HepG2 (cell line): ENCODE measurements around the gene ACSM2A. TPM values are rescaled to one million over a fixed set of nuclear protein-coding genes. Genes with fewer than 3 reads are reported as not detected.

ENCODE experiments used
- ATAC-seq: fragments of 200-7000 bp; cut with Tn5 transposase; 3 replicates; pipeline ENCODE4 v1.9.1; 2020; ENCODE audit warnings: mild to moderate bottlenecking, moderate library complexity
- BruUV-seq: library from RNA; stranded (reverse); fragments of 400-500 nt; replicated peaks from 2 replicates; lab custom pipeline; 2021; lab: Mats Ljungman, UMichigan
- CTCF ChIA-PET: fragments of 300-600 bp; formaldehyde crosslinking; extraction: SDS; loops from one replicate; lab custom pipeline; 2021; ENCODE audit warnings: low total read pairs, inconsistent platforms, low intra/inter-chr PET ratio; lab: Yijun Ruan, JAX
- POLR2A ChIA-PET: fragments of 350-600 bp; sonication (Branson Sonifier 250); formaldehyde crosslinking; loops from one replicate; lab custom pipeline; 2020; ENCODE audit warnings: antibody characterized with exemption, inconsistent platforms; lab: Yijun Ruan, JAX
- DNase-seq: peaks from one replicate; pipeline ENCODE4 v3.0.0-alpha.2; 2015; ENCODE audit warnings: low spot score
- FAIRE-seq: peaks from 3 replicates; lab custom pipeline; 2011; peaks lifted over from hg19 to GRCh38; lab: Jason Lieb, UNC
- H2AFZ ChIP-seq: one replicate; pipeline ENCODE4 v1.6.1; 2011; ENCODE audit warnings: low read length, inconsistent platforms
- H3K27ac ChIP-seq: fragments of 300-600 bp; 3 replicates; pipeline ENCODE4 v1.8.0; 2011; ENCODE audit warnings: mixed run types, mild to moderate bottlenecking, mixed read lengths, low read length, inconsistent platforms; ENCODE audit not compliant: insufficient read depth; ENCODE audit errors: extremely low read length
- H3K27me3 ChIP-seq, 2 experiments: fragments of 200-600 bp in 1 of 2; 2 replicates in 1 of 2; 3 replicates in 1 of 2; pipeline versions ENCODE4 v1.6.0 to v1.8.0; 2011; ENCODE audit warnings: low read length in 2 of 2, mild to moderate bottlenecking in 2 of 2, moderate library complexity in 2 of 2, inconsistent platforms in 1 of 2; ENCODE audit not compliant: insufficient read depth in 2 of 2, control insufficient read depth in 1 of 2
- H3K36me3 ChIP-seq, 2 experiments: fragments of 200-600 bp in 1 of 2; replicated peaks in 1 of 2; 2 replicates in 1 of 2; 3 replicates in 1 of 2; pipeline versions ENCODE4 v1.5.1 to v1.8.0; 2011; ENCODE audit warnings: low read length in 2 of 2, inconsistent platforms in 1 of 2; ENCODE audit not compliant: insufficient read depth in 2 of 2, control insufficient read depth in 1 of 2
- H3K4me1 ChIP-seq: 2 replicates; pipeline ENCODE4 v1.5.1; 2012; ENCODE audit warnings: low read length, inconsistent platforms; ENCODE audit not compliant: insufficient read depth
- H3K4me2 ChIP-seq: 2 replicates; pipeline ENCODE4 v1.6.0; 2011; ENCODE audit warnings: low read depth, low read length, inconsistent platforms
- H3K4me3 ChIP-seq, 3 experiments: fragments of 200-600 bp in 1 of 3; sonication (generic), shearing (Covaris generic) in 1 of 3; replicated peaks in 1 of 3; 2 replicates each; pipeline ENCODE4 v1.5.1; 2011 to 2016; ENCODE audit warnings: low read length in 3 of 3, inconsistent platforms in 2 of 3, low read depth in 2 of 3, mild to moderate bottlenecking in 2 of 3, control low read depth in 1 of 3, mixed read lengths in 1 of 3; ENCODE audit not compliant: insufficient read depth in 1 of 3
- H3K79me2 ChIP-seq: one replicate; pipeline ENCODE4 v1.6.1; 2011; ENCODE audit warnings: low read length, inconsistent platforms; ENCODE audit not compliant: insufficient read depth
- H3K9ac ChIP-seq: 2 replicates; pipeline ENCODE4 v1.6.0; 2011; ENCODE audit warnings: mild to moderate bottlenecking, low read depth, low read length, inconsistent platforms; ENCODE audit not compliant: insufficient read depth
- H3K9me3 ChIP-seq: 2 replicates; pipeline ENCODE4 v1.5.1; 2012; ENCODE audit warnings: mild to moderate bottlenecking, low read length
- H4K20me1 ChIP-seq: 2 replicates; pipeline ENCODE4 v1.6.0; 2011; ENCODE audit warnings: inconsistent platforms, mild to moderate bottlenecking, low read length, moderate library complexity; ENCODE audit not compliant: insufficient read depth
- ATRX ChIP-seq: sonication (generic); formaldehyde crosslinking; IDR thresholded peaks from 2 replicates; pipeline ENCODE4 v1.4.0; 2020; ENCODE audit warnings: missing genetic modification reagents, borderline replicate concordance
- CREB1 ChIP-seq, 2 experiments: fragments of 450-650 bp in 1 of 2; IDR thresholded peaks; 2 replicates each; pipeline ENCODE4 v1.6.1; 2016 to 2017; ENCODE audit warnings: control low read depth in 1 of 2, mild to moderate bottlenecking in 1 of 2, missing compliant biosample characterization in 1 of 2, missing genetic modification characterization in 1 of 2
- FOXC1 ChIP-seq: sonication (generic); formaldehyde crosslinking; IDR thresholded peaks from 2 replicates; pipeline ENCODE4 v1.8.0; 2022; ENCODE audit warnings: mild to moderate bottlenecking, missing genetic modification reagents, borderline replicate concordance
- HNRNPH1 ChIP-seq: fragments of 200-400 bp; formaldehyde crosslinking; optimal IDR thresholded peaks from 2 replicates; pipeline ENCODE3; 2017; ENCODE audit warnings: mild to moderate bottlenecking, low read depth, low read length
- MED1 ChIP-seq: sonication (generic); formaldehyde crosslinking; IDR thresholded peaks from 2 replicates; pipeline ENCODE4 v1.4.0; 2020; ENCODE audit warnings: missing genetic modification reagents
- MLLT10 ChIP-seq: sonication (generic); formaldehyde crosslinking; IDR thresholded peaks from 2 replicates; pipeline ENCODE4 v1.4.0; 2020; ENCODE audit warnings: missing genetic modification reagents
- NFE2 ChIP-seq: sonication (generic); formaldehyde crosslinking; IDR thresholded peaks from 2 replicates; pipeline ENCODE4 v1.4.0; 2020; ENCODE audit warnings: missing genetic modification reagents
- NR2C2 ChIP-seq: sonication (generic); formaldehyde crosslinking; IDR thresholded peaks from 2 replicates; pipeline ENCODE4 v1.4.0; 2020; ENCODE audit warnings: missing genetic modification reagents, mild to moderate bottlenecking, moderate library complexity, borderline replicate concordance
- NR2F6 ChIP-seq, 2 experiments: IDR thresholded peaks; 2 replicates each; pipeline ENCODE4 v1.6.1; 2016; ENCODE audit warnings: antibody characterized with exemption in 1 of 2, mild to moderate bottlenecking in 1 of 2
- PPARG ChIP-seq: conservative IDR thresholded peaks from 2 replicates; pipeline ENCODE4 v1.6.1; 2016; ENCODE audit warnings: missing biosample characterization, missing genetic modification reagents
- RARA ChIP-seq: IDR thresholded peaks from 2 replicates; pipeline ENCODE4 v1.6.1; 2016; ENCODE audit warnings: missing genetic modification reagents, missing compliant biosample characterization
- RCOR2 ChIP-seq: IDR thresholded peaks from 2 replicates; pipeline ENCODE4 v1.6.1; 2016; ENCODE audit warnings: missing biosample characterization, missing genetic modification reagents
- SMC3 ChIP-seq: IDR thresholded peaks from 2 replicates; pipeline ENCODE4 v1.6.1; 2011; ENCODE audit warnings: low read length, improper control_type of control experiment
- TEAD3 ChIP-seq: optimal IDR thresholded peaks from 2 replicates; pipeline ENCODE3; 2016; ENCODE audit warnings: borderline replicate concordance
- ZNF549 ChIP-seq: sonication (generic); formaldehyde crosslinking; IDR thresholded peaks from 2 replicates; pipeline ENCODE4 v1.5.0; 2020; ENCODE audit warnings: missing genetic modification reagents
- ZNF563 ChIP-seq: sonication (generic); formaldehyde crosslinking; IDR thresholded peaks from 2 replicates; pipeline ENCODE4 v1.8.0; 2022; ENCODE audit warnings: mild to moderate bottlenecking, moderate library complexity, missing genetic modification reagents
- ZNF629 ChIP-seq: sonication (generic); formaldehyde crosslinking; conservative IDR thresholded peaks from 2 replicates; pipeline ENCODE4 v1.5.0; 2020; ENCODE audit warnings: missing genetic modification reagents
- WGBS: methylation state at CpG from one replicate; pipeline ENCODE4 v1.1.6; 2017; ENCODE audit warnings: low lambda C conversion rate; 5-methylcytosine and 5-hydroxymethylcytosine counted together
- in situ Hi-C: cut with HindIII; loops from 2 replicates; pipeline ENCODE4 v1.10.0; 2017; ENCODE audit warnings: low pct_unique_long_range_greater_than_20kb; ENCODE audit not compliant: extremely low pct_ligation_motif_present
- intact Hi-C: fragments of 100-400 bp; cut with micrococcal nuclease; formaldehyde crosslinking; loops from one replicate; pipeline ENCODE4 v1.10.0; 2022; ENCODE audit not compliant: unreplicated experiment
- polyA plus RNA-seq, 8 experiments: library from polyadenylated mRNA; depleted of rRNA in 3 of 8; stranded (reverse) in 7 of 8; unstranded in 1 of 8; fragments of >200 nt; fragmentation: Illumina TruSeq in 4 of 8; extraction: Trizol in 4 of 8; gene quantifications; 2 replicates each; pipeline versions ENCODE4 v1.2.1 to v1.2.3, GENCODE V29; 2011 to 2016; ENCODE audit warnings: low read depth in 4 of 8, missing spikeins in 1 of 8, mixed read lengths in 1 of 8; ENCODE audit not compliant: insufficient read depth in 1 of 8
- total RNA-seq, 5 experiments: library from RNA; depleted of rRNA; stranded (reverse); fragments of >200 nt; fragmentation: Illumina TruSeq; extraction: Trizol; gene quantifications; 2 replicates each; pipeline ENCODE4 v1.2.3, GENCODE V29; 2016; ENCODE audit warnings: low read depth in 1 of 5
- TF ChIP-seq, protein P1 (sequence below): sonication (generic); formaldehyde crosslinking; IDR thresholded peaks from 2 replicates; pipeline ENCODE4 v1.4.0; 2020; ENCODE audit warnings: missing genetic modification reagents, borderline replicate concordance
- TF ChIP-seq, protein P2 (sequence below): sonication (generic); formaldehyde crosslinking; IDR thresholded peaks from 2 replicates; pipeline ENCODE4 v1.8.1; 2023; ENCODE audit warnings: mild to moderate bottlenecking, missing genetic modification reagents, borderline replicate concordance
- TF ChIP-seq, protein P3 (sequence below): sonication (generic); formaldehyde crosslinking; IDR thresholded peaks from 2 replicates; pipeline ENCODE4 v1.5.1; 2020; ENCODE audit warnings: missing genetic modification reagents, mild to moderate bottlenecking, borderline replicate concordance
- TF ChIP-seq, protein P4 (sequence below): sonication (generic); formaldehyde crosslinking; IDR thresholded peaks from 2 replicates; pipeline ENCODE4 v1.4.0; 2020; ENCODE audit warnings: missing genetic modification reagents, mild to moderate bottlenecking, borderline replicate concordance

Gene ACSM2A
- total and polyA plus RNA-seq, 2 of the 13 experiments (the other 11 are each of a cell fraction or from before 2014, with no cell fraction given), result 11.4 to 16.3 TPM

DNA sequence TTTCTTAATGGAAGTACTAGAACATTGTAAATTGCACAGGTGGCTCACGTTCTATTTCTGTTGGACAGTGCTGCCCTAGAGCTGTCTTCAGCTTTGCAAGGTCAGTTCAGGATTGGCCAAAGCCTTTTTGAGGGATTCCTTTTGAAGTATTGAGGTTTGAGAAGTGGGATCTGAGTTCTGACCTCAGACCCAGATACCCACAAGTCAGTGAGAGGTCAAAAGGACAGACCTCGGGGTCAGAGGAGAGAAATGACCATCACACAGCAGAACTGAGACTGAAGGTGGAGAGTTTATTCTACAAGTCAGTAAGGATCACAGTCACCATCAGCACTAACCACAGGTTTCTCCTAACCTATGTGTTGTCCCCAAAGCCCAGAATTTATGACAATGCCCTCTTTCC lies 40.3 kb upstream of the ACSM2A start:
- no TSS peak for BruUV-seq
- H3K79me2 ChIP-seq, result no peaks in the 10 kb centered on the region
- 81% methylated on average over 2 of the region's 2 CpGs for WGBS
- no peak overlapping the region for H2AFZ ChIP-seq
- ChIA-PET CTCF (no interaction called here), POLR2A (no interaction called here)
- FAIRE-seq (no peak), DNase-seq (no peak), ATAC-seq (no peak)
- peaks cover 44% of the 10 kb centered on the region for H3K4me1 ChIP-seq
- no peaks in the 10 kb centered on the region for H3K36me3 ChIP-seq
- no peaks in the 10 kb centered on the region for H3K9me3 ChIP-seq
- H3K27ac ChIP-seq, result no peak overlapping the region
- H3K27me3 ChIP-seq, result no peaks in the 10 kb centered on the region
- no peak overlapping the region for H3K4me3 ChIP-seq
- no peak overlapping the region for H3K9ac ChIP-seq
- in situ Hi-C loops (no loop called here), intact Hi-C loops (no loop called here)
- no peaks in the 10 kb centered on the region for H4K20me1 ChIP-seq
- H3K4me2 ChIP-seq, result no peak overlapping the region
- TF ChIP-seq ZNF563 (CRISPR knock-in tag) (no peak), ATRX (no peak), HNRNPH1 (no peak), MED1 (CRISPR knock-in tag) (no peak), NR2C2 (CRISPR knock-in tag) (no peak), FOXC1 (CRISPR knock-in tag) (peak; percentile 57; the same call in 1 of the 2 replicates), RCOR2 (no peak), PPARG (CRISPR knock-in tag) (0 out of 2 replicates have a peak, but pooled peaks have one; percentile 44), NR2F6 (IDR thresholded peaks at IDR 0.05) (no peak), NR2F6 (CRISPR knock-in tag; IDR thresholded peaks at IDR 0.05) (0 out of 2 replicates have a peak, but pooled peaks have one; percentile 18), SMC3 (no peak), NFE2 (CRISPR knock-in tag) (no peak), MLLT10 (CRISPR knock-in tag) (no peak), RARA (CRISPR knock-in tag) (peak; percentile 39; the same call in 1 of the 2 replicates), TEAD3 (CRISPR knock-in tag) (peak; percentile 45), ZNF629 (CRISPR knock-in tag) (no peak), CREB1 (IDR thresholded peaks at IDR 0.05) (no peak), CREB1 (CRISPR knock-in tag; IDR thresholded peaks at IDR 0.05) (no peak), ZNF549 (CRISPR knock-in tag) (no peak)
- TF ChIP-seq, protein P1, sequence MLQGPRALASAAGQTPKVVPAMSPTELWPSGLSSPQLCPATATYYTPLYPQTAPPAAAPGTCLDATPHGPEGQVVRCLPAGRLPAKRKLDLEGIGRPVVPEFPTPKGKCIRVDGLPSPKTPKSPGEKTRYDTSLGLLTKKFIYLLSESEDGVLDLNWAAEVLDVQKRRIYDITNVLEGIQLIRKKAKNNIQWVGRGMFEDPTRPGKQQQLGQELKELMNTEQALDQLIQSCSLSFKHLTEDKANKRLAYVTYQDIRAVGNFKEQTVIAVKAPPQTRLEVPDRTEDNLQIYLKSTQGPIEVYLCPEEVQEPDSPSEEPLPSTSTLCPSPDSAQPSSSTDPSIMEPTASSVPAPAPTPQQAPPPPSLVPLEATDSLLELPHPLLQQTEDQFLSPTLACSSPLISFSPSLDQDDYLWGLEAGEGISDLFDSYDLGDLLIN, result no peak
- TF ChIP-seq, protein P2, sequence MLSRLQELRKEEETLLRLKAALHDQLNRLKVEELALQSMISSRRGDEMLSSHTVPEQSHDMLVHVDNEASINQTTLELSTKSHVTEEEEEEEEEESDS (CRISPR knock-in tag), result no peak
- TF ChIP-seq, protein P3, sequence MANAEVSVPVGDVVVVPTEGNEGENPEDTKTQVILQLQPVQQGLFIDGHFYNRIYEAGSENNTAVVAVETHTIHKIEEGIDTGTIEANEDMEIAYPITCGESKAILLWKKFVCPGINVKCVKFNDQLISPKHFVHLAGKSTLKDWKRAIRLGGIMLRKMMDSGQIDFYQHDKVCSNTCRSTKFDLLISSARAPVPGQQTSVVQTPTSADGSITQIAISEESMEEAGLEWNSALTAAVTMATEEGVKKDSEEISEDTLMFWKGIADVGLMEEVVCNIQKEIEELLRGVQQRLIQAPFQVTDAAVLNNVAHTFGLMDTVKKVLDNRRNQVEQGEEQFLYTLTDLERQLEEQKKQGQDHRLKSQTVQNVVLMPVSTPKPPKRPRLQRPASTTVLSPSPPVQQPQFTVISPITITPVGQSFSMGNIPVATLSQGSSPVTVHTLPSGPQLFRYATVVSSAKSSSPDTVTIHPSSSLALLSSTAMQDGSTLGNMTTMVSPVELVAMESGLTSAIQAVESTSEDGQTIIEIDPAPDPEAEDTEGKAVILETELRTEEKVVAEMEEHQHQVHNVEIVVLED (CRISPR knock-in tag), result no peak
- TF ChIP-seq, protein P4, sequence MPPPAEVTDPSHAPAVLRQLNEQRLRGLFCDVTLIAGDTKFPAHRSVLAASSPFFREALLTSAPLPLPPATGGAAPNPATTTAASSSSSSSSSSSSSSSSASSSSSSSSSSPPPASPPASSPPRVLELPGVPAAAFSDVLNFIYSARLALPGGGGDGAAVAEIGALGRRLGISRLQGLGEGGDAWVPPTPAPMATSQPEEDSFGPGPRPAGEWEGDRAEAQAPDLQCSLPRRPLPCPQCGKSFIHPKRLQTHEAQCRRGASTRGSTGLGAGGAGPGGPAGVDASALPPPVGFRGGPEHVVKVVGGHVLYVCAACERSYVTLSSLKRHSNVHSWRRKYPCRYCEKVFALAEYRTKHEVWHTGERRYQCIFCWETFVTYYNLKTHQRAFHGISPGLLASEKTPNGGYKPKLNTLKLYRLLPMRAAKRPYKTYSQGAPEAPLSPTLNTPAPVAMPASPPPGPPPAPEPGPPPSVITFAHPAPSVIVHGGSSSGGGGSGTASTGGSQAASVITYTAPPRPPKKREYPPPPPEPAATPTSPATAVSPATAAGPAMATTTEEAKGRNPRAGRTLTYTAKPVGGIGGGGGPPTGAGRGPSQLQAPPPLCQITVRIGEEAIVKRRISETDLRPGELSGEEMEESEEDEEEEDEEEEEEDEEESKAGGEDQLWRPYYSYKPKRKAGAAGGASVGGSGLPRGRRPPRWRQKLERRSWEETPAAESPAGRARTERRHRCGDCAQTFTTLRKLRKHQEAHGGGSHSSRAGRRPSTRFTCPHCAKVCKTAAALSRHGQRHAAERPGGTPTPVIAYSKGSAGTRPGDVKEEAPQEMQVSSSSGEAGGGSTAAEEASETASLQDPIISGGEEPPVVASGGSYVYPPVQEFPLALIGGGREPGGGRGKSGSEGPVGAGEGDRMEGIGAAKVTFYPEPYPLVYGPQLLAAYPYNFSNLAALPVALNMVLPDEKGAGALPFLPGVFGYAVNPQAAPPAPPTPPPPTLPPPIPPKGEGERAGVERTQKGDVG (CRISPR knock-in tag), result no peak
